ENCODE measurements around the gene ARL17B.
"Not testable (repeated sequence)": the region's sequence is repeated elsewhere in the genome, so short reads cannot be mapped to it uniquely, and the experiment has no call there.

Gene ARL17B

DNA sequence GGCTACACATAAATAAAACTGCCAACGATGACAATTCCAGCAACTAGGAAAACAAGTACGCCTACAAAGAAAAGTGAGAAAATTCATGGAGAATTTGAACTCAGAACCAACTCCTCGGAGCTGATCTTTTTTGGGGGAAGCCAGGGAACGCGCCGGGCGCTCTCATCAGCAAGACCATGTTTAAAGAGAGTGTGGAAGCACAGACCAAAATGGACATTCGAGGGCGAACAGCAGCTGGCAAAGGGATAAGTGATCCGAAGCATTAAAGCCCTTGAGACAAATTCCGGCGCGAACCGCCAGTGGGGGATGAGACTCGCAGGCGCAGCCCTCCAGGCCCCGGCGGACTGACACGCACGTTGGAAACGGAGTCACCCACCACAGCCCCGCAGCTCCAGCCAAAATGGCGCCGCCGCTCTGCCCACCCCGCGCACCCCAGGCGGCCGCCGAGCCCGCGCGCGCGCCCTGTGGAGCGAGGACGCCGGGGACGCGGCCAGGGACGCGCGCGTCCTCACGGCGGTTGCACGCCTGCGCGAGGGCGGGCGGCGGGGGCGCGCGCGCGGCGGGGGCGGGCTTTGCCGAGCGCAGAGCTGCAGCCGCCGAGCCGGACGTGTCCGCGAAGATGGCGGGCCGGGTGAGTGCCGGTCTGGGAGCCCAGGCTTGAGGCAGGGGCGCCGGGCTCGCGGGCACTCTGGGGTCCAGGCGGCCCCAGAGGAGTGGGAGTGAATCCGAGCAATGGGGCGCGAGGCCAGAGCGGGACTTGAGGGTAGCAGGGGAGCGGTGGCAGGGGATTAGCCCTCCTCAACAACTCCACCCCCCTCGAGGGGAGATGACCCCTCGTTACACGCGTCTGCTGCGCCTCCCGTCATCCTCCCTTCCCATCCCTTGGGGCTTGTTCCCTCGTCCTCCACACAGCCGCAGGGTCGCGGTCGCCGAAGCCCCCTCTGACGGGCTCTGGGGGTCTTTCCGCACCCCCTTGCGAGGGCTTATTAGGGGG lies 11.0 kb upstream of the ARL17B start:
- H3K27ac ChIP-seq (ENCODE audit: extremely low read depth, low read depth, low read length); POLR2A ChIA-PET; CTCF ChIA-PET; H3K4me1 ChIP-seq (ENCODE audit: control insufficient read depth, insufficient read depth, low read length); H3K36me3 ChIP-seq (ENCODE audit: control insufficient read depth in 2 of 2, insufficient read depth in 1 of 2, low read length in 2 of 2); H3K4me3 ChIP-seq (ENCODE audit: low read depth, low read length); H3K9me3 ChIP-seq (ENCODE audit: control insufficient read depth, insufficient read depth, low read depth, low read length): not testable (repeated sequence)

DNA sequence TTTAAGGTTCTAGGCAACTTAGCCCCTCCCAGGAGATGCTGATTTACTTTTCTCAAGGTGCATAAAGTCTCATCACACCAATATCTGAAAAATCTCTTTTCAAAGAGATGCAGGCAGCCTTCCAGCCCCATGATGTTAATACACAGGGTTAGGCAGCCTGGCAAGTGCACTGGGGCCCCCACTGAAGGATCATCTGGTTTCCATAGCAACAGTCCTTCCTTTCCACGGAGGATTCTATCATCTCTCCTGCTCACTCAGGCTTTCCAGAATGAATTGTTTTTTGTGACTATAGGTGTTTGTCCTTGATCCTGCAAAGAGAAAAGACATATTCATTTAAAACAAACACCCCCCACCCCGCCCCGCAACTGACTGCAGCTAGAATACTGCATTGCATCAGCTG lies 6.0 kb upstream of the ARL17B start:
- H3K36me3 ChIP-seq (ENCODE audit: control insufficient read depth in 2 of 2, insufficient read depth in 1 of 2, low read length in 2 of 2); POLR2A ChIA-PET; H3K4me1 ChIP-seq (ENCODE audit: control insufficient read depth, insufficient read depth, low read length); CTCF ChIA-PET; H3K4me3 ChIP-seq (ENCODE audit: low read depth, low read length); H3K9me3 ChIP-seq (ENCODE audit: control insufficient read depth, insufficient read depth, low read depth, low read length); H3K27ac ChIP-seq (ENCODE audit: extremely low read depth, low read depth, low read length): not testable (repeated sequence)

GRCh38 chr17:46361145-46361735 lies 326 bp downstream of the ARL17B start:
- H3K4me1 ChIP-seq (ENCODE audit: control insufficient read depth, insufficient read depth, low read length); H3K4me3 ChIP-seq (ENCODE audit: low read depth, low read length); H3K9me3 ChIP-seq (ENCODE audit: control insufficient read depth, insufficient read depth, low read depth, low read length); H3K36me3 ChIP-seq (ENCODE audit: control insufficient read depth in 2 of 2, insufficient read depth in 1 of 2, low read length in 2 of 2); POLR2A ChIA-PET; CTCF ChIA-PET; H3K27ac ChIP-seq (ENCODE audit: extremely low read depth, low read depth, low read length): not testable (repeated sequence)

DNA sequence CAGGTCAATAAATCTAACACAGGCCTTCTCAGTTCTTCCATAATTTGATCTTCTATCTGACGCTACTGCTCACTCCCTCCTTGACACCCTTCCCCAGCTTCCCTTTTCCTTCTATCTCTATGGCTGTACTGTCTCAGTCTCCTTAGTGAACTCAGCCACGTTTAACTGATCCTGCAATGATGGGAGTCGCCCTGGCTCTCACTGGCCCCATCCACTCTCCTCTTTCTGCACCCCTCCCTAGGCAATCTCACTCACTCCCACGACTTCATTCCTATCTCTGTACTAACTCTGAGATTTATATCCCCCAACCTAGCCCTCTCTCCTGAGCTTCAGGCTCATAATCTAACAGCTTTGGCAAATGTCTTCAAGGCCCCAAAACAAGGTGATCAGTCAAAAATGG lies 7.7 kb downstream of the ARL17B start:
- POLR2A ChIA-PET, CTCF ChIA-PET: not testable (repeated sequence)

GRCh38 chr17:46349060-46349459 lies 12.5 kb downstream of the ARL17B start:
- H3K27ac ChIP-seq (ENCODE audit: extremely low read depth, low read depth, low read length); CTCF ChIA-PET: not testable (repeated sequence)

More for the DNA sequence above, 7.7 kb downstream of the ARL17B start:
- not testable (repeated sequence) for H3K4me1 ChIP-seq (ENCODE audit: control insufficient read depth, insufficient read depth, low read length); H3K4me3 ChIP-seq (ENCODE audit: low read depth, low read length); H3K9me3 ChIP-seq (ENCODE audit: control insufficient read depth, insufficient read depth, low read depth, low read length); H3K27ac ChIP-seq (ENCODE audit: extremely low read depth, low read depth, low read length); H3K36me3 ChIP-seq (ENCODE audit: control insufficient read depth in 2 of 2, insufficient read depth in 1 of 2, low read length in 2 of 2)

GRCh38 chr17:46348345-46348744 lies 13.2 kb downstream of the ARL17B start:
- H3K27ac ChIP-seq (ENCODE audit: extremely low read depth, low read depth, low read length); CTCF ChIA-PET; H3K4me3 ChIP-seq (ENCODE audit: low read depth, low read length); POLR2A ChIA-PET; H3K9me3 ChIP-seq (ENCODE audit: control insufficient read depth, insufficient read depth, low read depth, low read length); H3K4me1 ChIP-seq (ENCODE audit: control insufficient read depth, insufficient read depth, low read length); H3K36me3 ChIP-seq (ENCODE audit: control insufficient read depth in 2 of 2, insufficient read depth in 1 of 2, low read length in 2 of 2): not testable (repeated sequence)

More at GRCh38 chr17:46349060-46349459, 12.5 kb downstream of the ARL17B start:
- H3K4me3 ChIP-seq (ENCODE audit: low read depth, low read length); H3K36me3 ChIP-seq (ENCODE audit: control insufficient read depth in 2 of 2, insufficient read depth in 1 of 2, low read length in 2 of 2); H3K4me1 ChIP-seq (ENCODE audit: control insufficient read depth, insufficient read depth, low read length); H3K9me3 ChIP-seq (ENCODE audit: control insufficient read depth, insufficient read depth, low read depth, low read length); POLR2A ChIA-PET: not testable (repeated sequence)

DNA sequence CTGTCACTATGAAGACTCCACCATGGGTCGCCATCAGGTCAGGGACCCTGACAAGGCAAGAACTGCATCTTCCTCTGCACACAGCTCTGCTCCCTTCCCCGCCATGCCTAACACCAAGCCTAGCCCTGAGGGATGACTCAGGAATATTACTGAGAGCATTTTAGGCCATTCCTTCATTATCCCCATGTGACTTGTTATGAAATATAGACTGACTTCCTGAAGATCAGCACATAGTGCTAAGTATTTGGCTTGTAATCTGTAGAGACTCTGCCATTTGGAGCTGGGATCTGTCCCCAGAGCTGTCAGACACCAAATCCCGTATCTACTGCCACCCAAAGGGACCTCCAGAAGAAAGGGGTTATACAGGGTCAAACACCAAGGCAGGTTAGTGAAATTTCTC lies 19.4 kb downstream of the ARL17B start:
- H3K27ac ChIP-seq (ENCODE audit: extremely low read depth, low read depth, low read length); POLR2A ChIA-PET; H3K9me3 ChIP-seq (ENCODE audit: control insufficient read depth, insufficient read depth, low read depth, low read length); CTCF ChIA-PET; H3K4me1 ChIP-seq (ENCODE audit: control insufficient read depth, insufficient read depth, low read length); H3K4me3 ChIP-seq (ENCODE audit: low read depth, low read length); H3K36me3 ChIP-seq (ENCODE audit: control insufficient read depth in 2 of 2, insufficient read depth in 1 of 2, low read length in 2 of 2): not testable (repeated sequence)

DNA sequence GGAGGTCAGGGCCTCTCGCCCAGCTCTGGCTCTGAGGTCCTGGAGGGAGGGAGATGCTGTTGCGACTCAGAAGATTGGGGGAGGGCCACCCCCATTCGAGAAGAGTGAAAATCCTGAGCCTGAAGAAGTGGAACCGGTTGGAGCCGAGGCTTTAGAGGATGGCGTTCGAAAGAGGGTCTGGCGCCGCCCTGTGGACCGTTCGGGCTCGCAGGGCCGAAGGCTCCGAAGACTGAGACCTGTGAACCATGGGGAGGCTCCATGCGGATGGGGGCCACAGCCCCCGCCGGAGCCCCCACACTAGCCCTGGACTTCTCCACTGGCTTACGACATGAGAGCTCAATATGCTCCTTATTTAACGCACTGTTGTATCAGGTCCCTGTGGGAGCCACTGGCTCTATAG lies 20.3 kb downstream of the ARL17B start:
- H3K4me1 ChIP-seq (ENCODE audit: control insufficient read depth, insufficient read depth, low read length); H3K4me3 ChIP-seq (ENCODE audit: low read depth, low read length); H3K27ac ChIP-seq (ENCODE audit: extremely low read depth, low read depth, low read length); CTCF ChIA-PET; H3K36me3 ChIP-seq (ENCODE audit: control insufficient read depth in 2 of 2, insufficient read depth in 1 of 2, low read length in 2 of 2); H3K9me3 ChIP-seq (ENCODE audit: control insufficient read depth, insufficient read depth, low read depth, low read length); POLR2A ChIA-PET: not testable (repeated sequence)

GRCh38 chr17:46294831-46295230 lies 66.7 kb downstream of the ARL17B start, which contains the start of gene LRRC37A:
Gene LRRC37A, plus strand, starts transcription at chr17:46295131. Its CDS starts 3 bp downstream, at chr17:46295134.
- H3K4me3 ChIP-seq (ENCODE audit: low read depth, low read length); H3K9me3 ChIP-seq (ENCODE audit: control insufficient read depth, insufficient read depth, low read depth, low read length); POLR2A ChIA-PET; H3K4me1 ChIP-seq (ENCODE audit: control insufficient read depth, insufficient read depth, low read length); H3K27ac ChIP-seq (ENCODE audit: extremely low read depth, low read depth, low read length); H3K36me3 ChIP-seq (ENCODE audit: control insufficient read depth in 2 of 2, insufficient read depth in 1 of 2, low read length in 2 of 2); CTCF ChIA-PET: not testable (repeated sequence)

DNA sequence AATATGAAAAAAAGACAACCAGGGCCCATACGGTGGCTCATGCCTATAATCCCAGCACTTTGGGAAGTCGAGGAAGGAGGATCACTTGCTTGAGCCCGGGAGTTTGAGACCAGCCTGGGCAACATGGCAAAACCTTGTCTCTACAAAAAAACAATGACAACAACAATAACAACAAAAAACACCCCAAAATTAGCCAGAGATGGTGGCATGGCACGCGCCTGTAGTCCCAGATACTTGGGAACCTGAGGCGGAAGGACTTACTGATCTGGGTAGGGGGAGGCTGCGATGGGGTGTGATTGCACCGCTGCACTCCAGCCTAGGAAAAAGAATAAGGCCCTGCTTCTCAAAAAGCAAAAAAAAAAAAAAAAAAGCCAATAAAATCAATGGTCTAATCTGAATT lies 69.9 kb downstream of the ARL17B start:
- POLR2A ChIA-PET; H3K27ac ChIP-seq (ENCODE audit: extremely low read depth, low read depth, low read length); H3K4me3 ChIP-seq (ENCODE audit: low read depth, low read length); H3K36me3 ChIP-seq (ENCODE audit: control insufficient read depth in 2 of 2, insufficient read depth in 1 of 2, low read length in 2 of 2); H3K4me1 ChIP-seq (ENCODE audit: control insufficient read depth, insufficient read depth, low read length); H3K9me3 ChIP-seq (ENCODE audit: control insufficient read depth, insufficient read depth, low read depth, low read length); CTCF ChIA-PET: not testable (repeated sequence)

DNA sequence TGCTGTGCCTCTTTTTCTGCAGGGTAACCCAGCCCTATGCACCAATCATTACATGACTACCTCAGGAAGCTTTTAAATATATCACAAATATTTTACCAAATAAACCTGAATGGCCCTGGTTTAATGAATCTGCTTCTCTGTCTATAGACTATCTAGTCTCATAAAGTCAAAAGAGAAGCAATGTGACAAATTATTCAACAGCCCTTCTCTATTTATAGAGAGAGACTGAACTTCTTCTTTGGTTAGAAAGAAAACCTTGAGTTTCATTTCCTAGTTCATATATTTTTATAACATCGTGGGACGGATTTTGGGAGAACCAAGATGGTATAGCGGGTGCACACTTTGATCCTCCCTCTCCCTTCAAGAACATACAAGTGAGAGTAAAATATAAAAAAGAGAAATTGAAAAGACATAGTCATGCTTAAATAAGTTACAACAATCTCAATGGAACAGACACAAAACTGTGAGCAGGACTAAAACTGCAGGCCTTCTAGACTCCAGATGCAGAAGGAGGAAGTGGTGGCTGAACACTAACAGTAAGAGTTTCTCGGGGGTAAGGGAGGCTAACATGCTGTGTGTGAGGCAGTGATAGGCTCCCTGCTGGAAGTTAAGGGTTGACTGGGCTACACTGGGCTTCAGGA lies 70.5 kb downstream of the ARL17B start:
- H3K4me3 ChIP-seq (ENCODE audit: low read depth, low read length); POLR2A ChIA-PET; H3K9me3 ChIP-seq (ENCODE audit: control insufficient read depth, insufficient read depth, low read depth, low read length); H3K4me1 ChIP-seq (ENCODE audit: control insufficient read depth, insufficient read depth, low read length); H3K27ac ChIP-seq (ENCODE audit: extremely low read depth, low read depth, low read length); H3K36me3 ChIP-seq (ENCODE audit: control insufficient read depth in 2 of 2, insufficient read depth in 1 of 2, low read length in 2 of 2): not testable (repeated sequence)
- CTCF ChIA-PET = interaction anchor here (0.8 kb wide), 1 partner anchor 76 kb away, joined by 3 read pairs; no protein-coding TSS in a partner anchor

Data from HEK293 (cell line).